K562 (cell line): ENCODE results near the gene MARCHF11. TPM values are rescaled to one million over a fixed set of nuclear protein-coding genes. Genes with fewer than 3 reads are reported as not detected.

Experiments used
- ATAC-seq: fragments of 200-7000 bp; cut with Tn5 transposase; 3 replicates; pipeline ENCODE4 v1.9.1; 2020; ENCODE audit warnings: moderate library complexity
- BruUV-seq: library from RNA; stranded (reverse); fragments of 400-500 nt; replicated peaks from 2 replicates; lab custom pipeline; 2021; lab: Mats Ljungman, UMichigan
- CTCF ChIA-PET: fragments of 300-600 bp; formaldehyde crosslinking; extraction: SDS; loops from one replicate; lab custom pipeline; 2021; ENCODE audit warnings: low intra/inter-chr PET ratio; lab: Yijun Ruan, JAX
- POLR2A ChIA-PET: fragments of 300-600, 350-650 bp; sonication (Branson Sonifier 250); formaldehyde crosslinking; extraction: SDS; loops from one replicate; lab custom pipeline; 2021; ENCODE audit warnings: antibody characterized with exemption, inconsistent platforms; lab: Yijun Ruan, JAX
- DNase-seq, 4 experiments: peaks; one replicate each; pipeline versions ENCODE4 v3.0.0 to v3.0.0-alpha.2; 2011 to 2018; ENCODE audit warnings: low spot score in 3 of 4, mixed read lengths in 3 of 4; ENCODE audit errors: extremely low read depth in 1 of 4
- FAIRE-seq: peaks from 2 replicates; lab custom pipeline; 2011; peaks lifted over from hg19 to GRCh38; lab: Jason Lieb, UNC
- H2AFZ ChIP-seq: 2 replicates; pipeline ENCODE4 v1.6.0; 2011; ENCODE audit warnings: low read depth, low read length, control low read depth, inconsistent platforms
- H3K27ac ChIP-seq: fragments of 200-600 bp; 3 replicates; pipeline ENCODE4 v1.8.0; 2011; ENCODE audit warnings: low read depth, mild to moderate bottlenecking, control low read depth, inconsistent platforms, low read length, moderate library complexity, mixed read lengths; ENCODE audit errors: extremely low read depth
- H3K27me3 ChIP-seq, 2 experiments: fragments of 300-600 bp in 1 of 2; 2 replicates in 1 of 2; 3 replicates in 1 of 2; pipeline versions ENCODE4 v1.6.0 to v1.8.0; 2011; ENCODE audit warnings: inconsistent platforms in 2 of 2, low read length in 2 of 2, mild to moderate bottlenecking in 1 of 2, mixed read lengths in 1 of 2, moderate library complexity in 1 of 2; ENCODE audit not compliant: control insufficient read depth in 2 of 2, insufficient read depth in 2 of 2
- H3K36me3 ChIP-seq: fragments of 300-600 bp; 3 replicates; pipeline ENCODE4 v1.8.0; 2011; ENCODE audit warnings: mild to moderate bottlenecking, low read length, inconsistent platforms; ENCODE audit not compliant: control insufficient read depth, insufficient read depth
- H3K4me1 ChIP-seq, 2 experiments: fragments of 200-600 bp in 1 of 2; replicated peaks in 1 of 2; 2 replicates in 1 of 2; 3 replicates in 1 of 2; pipeline versions ENCODE4 v1.5.1 to v1.8.0; 2011; ENCODE audit warnings: inconsistent platforms in 2 of 2, low read length in 2 of 2, mild to moderate bottlenecking in 1 of 2, mixed read lengths in 1 of 2, moderate library complexity in 1 of 2; ENCODE audit not compliant: control insufficient read depth in 2 of 2, insufficient read depth in 2 of 2
- H3K4me2 ChIP-seq: 2 replicates; pipeline ENCODE4 v1.6.1; 2011; ENCODE audit warnings: low read length, control low read depth, inconsistent platforms, mixed read lengths; ENCODE audit not compliant: insufficient read depth
- H3K4me3 ChIP-seq: fragments of 200-600 bp; sonication (generic), shearing (Covaris generic); 2 replicates; pipeline ENCODE4 v1.5.1; 2016; ENCODE audit warnings: control low read depth, inconsistent platforms
- H3K79me2 ChIP-seq: fragments of 200-600 bp; 3 replicates; pipeline ENCODE4 v1.8.0; 2011; ENCODE audit warnings: low read length, inconsistent platforms; ENCODE audit not compliant: control insufficient read depth, insufficient read depth
- H3K9ac ChIP-seq, 2 experiments: 2 replicates each; pipeline versions ENCODE4 v1.6.0 to v1.6.1; 2011; ENCODE audit warnings: low read depth in 2 of 2, low read length in 2 of 2, control low read depth in 1 of 2, inconsistent platforms in 1 of 2, mild to moderate bottlenecking in 1 of 2, mixed read lengths in 1 of 2; ENCODE audit not compliant: insufficient read depth in 1 of 2
- H3K9me1 ChIP-seq: one replicate; pipeline ENCODE4 v1.6.0; 2011; ENCODE audit warnings: inconsistent platforms, mild to moderate bottlenecking, low read length, moderate library complexity; ENCODE audit not compliant: control insufficient read depth, insufficient read depth
- H3K9me3 ChIP-seq: replicated peaks from 2 replicates; pipeline ENCODE4 v1.5.1; 2011; ENCODE audit warnings: low read depth, low read length, inconsistent platforms; ENCODE audit not compliant: control insufficient read depth, insufficient read depth
- H4K20me1 ChIP-seq: replicated peaks from 2 replicates; pipeline ENCODE4 v1.6.1; 2011; ENCODE audit warnings: low read length, inconsistent platforms, mixed read lengths; ENCODE audit not compliant: control insufficient read depth, insufficient read depth
- CHD2 ChIP-seq: IDR thresholded peaks from 2 replicates; pipeline ENCODE4 v1.6.1; 2011; ENCODE audit warnings: low read depth, low read length
- FOXJ3 ChIP-seq: sonication (generic); formaldehyde crosslinking; IDR thresholded peaks from 2 replicates; pipeline ENCODE4 v1.4.0; 2020; ENCODE audit warnings: mild to moderate bottlenecking, missing genetic modification reagents
- GABPB2 ChIP-seq: fragments of 250-450 bp; sonication (Bioruptor Pico); conservative IDR thresholded peaks from 2 replicates; pipeline ENCODE4 v1.5.1; 2021; ENCODE audit warnings: mild to moderate bottlenecking
- GTF2F1 ChIP-seq: IDR thresholded peaks from 2 replicates; pipeline ENCODE4 v1.6.1; 2011; ENCODE audit warnings: low read depth, low read length, improper control_type of control experiment
- MEF2A ChIP-seq: IDR thresholded peaks from 2 replicates; pipeline ENCODE4 v1.6.1; 2011; ENCODE audit warnings: low read depth, mild to moderate bottlenecking, low read length, moderate library complexity; ENCODE audit not compliant: control insufficient read depth
- NRF1 ChIP-seq, 2 experiments: fragments of 450-650 bp; IDR thresholded peaks in 1 of 2; conservative IDR thresholded peaks in 1 of 2; 2 replicates each; pipeline ENCODE4 v1.6.1; 2014; ENCODE audit warnings: mild to moderate bottlenecking in 2 of 2
- RBM22 ChIP-seq: fragments of 200-400 bp; formaldehyde crosslinking; IDR thresholded peaks from 2 replicates; pipeline ENCODE4 v1.6.1; 2018; ENCODE audit warnings: low read length, low read depth; ENCODE audit not compliant: poor library complexity, severe bottlenecking
- SRSF7 ChIP-seq: fragments of 200-400 bp; formaldehyde crosslinking; optimal IDR thresholded peaks from 2 replicates; pipeline ENCODE3; 2017; ENCODE audit warnings: mild to moderate bottlenecking, low read depth, low read length
- ZNF24 ChIP-seq: fragments of 450-650 bp; IDR thresholded peaks from 2 replicates; pipeline ENCODE4 v1.6.1; 2016
- ZNF253 ChIP-seq: fragments of 250-450 bp; sonication (Bioruptor Pico); conservative IDR thresholded peaks from 2 replicates; pipeline ENCODE4 v1.6.1; 2021; ENCODE audit warnings: mild to moderate bottlenecking
- ZNF695 ChIP-seq: fragments of 450-650 bp; formaldehyde crosslinking; IDR thresholded peaks from 2 replicates; pipeline ENCODE4 v1.4.0; 2020; ENCODE audit warnings: mild to moderate bottlenecking, moderate library complexity
- WGBS: fragments of 100-300 bp; shearing (Covaris generic); methylation state at CpG from one replicate; pipeline ENCODE4 v1.1.6; 2016; ENCODE audit warnings: low coverage, mixed read lengths; ENCODE audit not compliant: insufficient coverage; ENCODE audit errors: missing lambda C conversion rate; 5-methylcytosine and 5-hydroxymethylcytosine counted together
- in situ Hi-C: fragments of 300-500 bp; cut with MboI; formaldehyde crosslinking; loops from 4 replicates; pipeline ENCODE4 v1.15.0; 2018; ENCODE audit warnings: inconsistent platforms, mixed read lengths
- intact Hi-C: fragments of 100-400 bp; cut with micrococcal nuclease; formaldehyde crosslinking; loops from 2 replicates; pipeline ENCODE4 v1.14.2; 2022
- polyA plus RNA-seq, 8 experiments: library from polyadenylated mRNA; depleted of rRNA in 4 of 8; stranded (reverse) in 5 of 8; unstranded in 3 of 8; fragments of >200 nt; fragmentation: Nextera tagmentation in 2 of 8; fragmentation: Illumina TruSeq in 1 of 8; extraction: Ambion mirVana in 2 of 8; extraction: Trizol in 1 of 8; gene quantifications; 2 replicates each; pipeline versions ENCODE4 v1.2.1 to v1.2.3, GENCODE V29; 2011 to 2014; ENCODE audit warnings: inconsistent platforms in 1 of 8, missing spikeins in 1 of 8
- total RNA-seq, 7 experiments: library from RNA; depleted of rRNA in 6 of 7; stranded (reverse); fragments of >200 nt in 6 of 7; fragmentation: Illumina TruSeq in 2 of 7; extraction: Trizol in 2 of 7; gene quantifications; 2 replicates each; pipeline versions ENCODE4 v1.2.1 to v1.2.3, GENCODE V29; 2011 to 2021; ENCODE audit warnings: low replicate concordance in 1 of 7
- TF ChIP-seq, protein P1 (sequence below): sonication (generic); formaldehyde crosslinking; IDR thresholded peaks from 2 replicates; pipeline ENCODE4 v1.8.0; 2022; ENCODE audit warnings: mild to moderate bottlenecking, missing genetic modification reagents
- TF ChIP-seq, protein P2 (sequence below): sonication (generic); formaldehyde crosslinking; IDR thresholded peaks from 2 replicates; pipeline ENCODE4 v1.8.0; 2022; ENCODE audit warnings: missing genetic modification reagents, mild to moderate bottlenecking, borderline replicate concordance
- TF ChIP-seq, protein P3 (sequence below): IDR thresholded peaks from 2 replicates; pipeline ENCODE4 v1.6.1; 2011; ENCODE audit not compliant: insufficient read length; ENCODE audit errors: extremely low read depth
- TF ChIP-seq, protein P4 (sequence below): fragments of 150-350 bp; IDR thresholded peaks from 2 replicates; pipeline ENCODE4 v1.6.1; 2014; ENCODE audit warnings: low read depth, mild to moderate bottlenecking, low read length, borderline replicate concordance

MARCHF11 gene
- total and polyA plus RNA-seq, 9 of the 15 experiments (the other 6 are each of a cell fraction or from before 2014, with no cell fraction given): not detected

DNA sequence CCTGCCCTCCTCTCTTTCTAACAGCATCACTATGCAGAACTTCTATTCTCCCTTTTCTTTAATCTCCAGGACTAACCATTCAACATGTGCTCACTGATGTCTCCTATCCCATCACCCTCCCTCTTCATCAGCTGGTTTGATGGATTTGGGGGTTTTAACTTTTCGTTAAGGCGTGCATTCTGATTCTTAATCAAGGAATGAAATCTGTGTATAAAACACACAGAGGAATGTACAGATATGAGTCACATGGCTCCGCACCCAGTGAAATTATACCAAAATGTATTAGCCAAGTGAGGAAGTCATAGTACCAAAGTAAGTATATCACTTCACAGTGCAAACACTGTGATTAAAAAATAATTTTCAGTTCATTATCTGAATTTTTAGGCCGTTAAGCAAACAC is 35.2 kb downstream of the MARCHF11 start:
- CTCF ChIA-PET: no interaction called here
- no peak for DNase-seq
- BruUV-seq: no TSS peak
- Histone ChIP-seq H3K9ac (no peak overlapping the region), H3K27ac (no peak overlapping the region), H2AFZ (no peak overlapping the region), H3K79me2 (no peaks in the 10 kb centered on the region), H3K36me3 (no peaks in the 10 kb centered on the region), H3K4me3 (no peak overlapping the region), H4K20me1 (no peaks in the 10 kb centered on the region), H3K4me2 (no peak overlapping the region), H3K4me1 (no peaks in the 10 kb centered on the region), H3K27me3 (no peaks in the 10 kb centered on the region), H3K9me1 (no peaks in the 10 kb centered on the region), H3K9me3 (no peaks in the 10 kb centered on the region)
- in situ Hi-C loops (no loop called here), intact Hi-C loops (no loop called here)
- 1% methylated on average over 4 of the region's 4 CpGs for WGBS
- ATAC-seq: no peak
- FAIRE-seq: no peak
- POLR2A ChIA-PET: no interaction called here
- TF ChIP-seq ZNF253 (CRISPR knock-in tag): no peak
- TF ChIP-seq SRSF7: no peak
- no peak for TF ChIP-seq NRF1 (conservative IDR thresholded peaks at IDR 0.05 in 1 of 2, IDR thresholded peaks at IDR 0.05 in 1 of 2)
- no peak for TF ChIP-seq MEF2A
- TF ChIP-seq ZNF24: no peak
- TF ChIP-seq, protein P1, sequence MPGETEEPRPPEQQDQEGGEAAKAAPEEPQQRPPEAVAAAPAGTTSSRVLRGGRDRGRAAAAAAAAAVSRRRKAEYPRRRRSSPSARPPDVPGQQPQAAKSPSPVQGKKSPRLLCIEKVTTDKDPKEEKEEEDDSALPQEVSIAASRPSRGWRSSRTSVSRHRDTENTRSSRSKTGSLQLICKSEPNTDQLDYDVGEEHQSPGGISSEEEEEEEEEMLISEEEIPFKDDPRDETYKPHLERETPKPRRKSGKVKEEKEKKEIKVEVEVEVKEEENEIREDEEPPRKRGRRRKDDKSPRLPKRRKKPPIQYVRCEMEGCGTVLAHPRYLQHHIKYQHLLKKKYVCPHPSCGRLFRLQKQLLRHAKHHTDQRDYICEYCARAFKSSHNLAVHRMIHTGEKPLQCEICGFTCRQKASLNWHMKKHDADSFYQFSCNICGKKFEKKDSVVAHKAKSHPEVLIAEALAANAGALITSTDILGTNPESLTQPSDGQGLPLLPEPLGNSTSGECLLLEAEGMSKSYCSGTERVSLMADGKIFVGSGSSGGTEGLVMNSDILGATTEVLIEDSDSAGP (CRISPR knock-in tag): no peak
- TF ChIP-seq CHD2: no peak
- no peak for TF ChIP-seq ZNF695
- TF ChIP-seq GTF2F1: no peak
- no peak for TF ChIP-seq FOXJ3 (CRISPR knock-in tag)
- no peak for TF ChIP-seq GABPB2 (CRISPR knock-in tag)
- TF ChIP-seq, protein P2, sequence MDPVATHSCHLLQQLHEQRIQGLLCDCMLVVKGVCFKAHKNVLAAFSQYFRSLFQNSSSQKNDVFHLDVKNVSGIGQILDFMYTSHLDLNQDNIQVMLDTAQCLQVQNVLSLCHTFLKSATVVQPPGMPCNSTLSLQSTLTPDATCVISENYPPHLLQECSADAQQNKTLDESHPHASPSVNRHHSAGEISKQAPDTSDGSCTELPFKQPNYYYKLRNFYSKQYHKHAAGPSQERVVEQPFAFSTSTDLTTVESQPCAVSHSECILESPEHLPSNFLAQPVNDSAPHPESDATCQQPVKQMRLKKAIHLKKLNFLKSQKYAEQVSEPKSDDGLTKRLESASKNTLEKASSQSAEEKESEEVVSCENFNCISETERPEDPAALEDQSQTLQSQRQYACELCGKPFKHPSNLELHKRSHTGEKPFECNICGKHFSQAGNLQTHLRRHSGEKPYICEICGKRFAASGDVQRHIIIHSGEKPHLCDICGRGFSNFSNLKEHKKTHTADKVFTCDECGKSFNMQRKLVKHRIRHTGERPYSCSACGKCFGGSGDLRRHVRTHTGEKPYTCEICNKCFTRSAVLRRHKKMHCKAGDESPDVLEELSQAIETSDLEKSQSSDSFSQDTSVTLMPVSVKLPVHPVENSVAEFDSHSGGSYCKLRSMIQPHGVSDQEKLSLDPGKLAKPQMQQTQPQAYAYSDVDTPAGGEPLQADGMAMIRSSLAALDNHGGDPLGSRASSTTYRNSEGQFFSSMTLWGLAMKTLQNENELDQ (CRISPR knock-in tag): no peak
- TF ChIP-seq, protein P3, sequence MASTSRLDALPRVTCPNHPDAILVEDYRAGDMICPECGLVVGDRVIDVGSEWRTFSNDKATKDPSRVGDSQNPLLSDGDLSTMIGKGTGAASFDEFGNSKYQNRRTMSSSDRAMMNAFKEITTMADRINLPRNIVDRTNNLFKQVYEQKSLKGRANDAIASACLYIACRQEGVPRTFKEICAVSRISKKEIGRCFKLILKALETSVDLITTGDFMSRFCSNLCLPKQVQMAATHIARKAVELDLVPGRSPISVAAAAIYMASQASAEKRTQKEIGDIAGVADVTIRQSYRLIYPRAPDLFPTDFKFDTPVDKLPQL: no peak
- TF ChIP-seq RBM22: no peak
- TF ChIP-seq, protein P4, sequence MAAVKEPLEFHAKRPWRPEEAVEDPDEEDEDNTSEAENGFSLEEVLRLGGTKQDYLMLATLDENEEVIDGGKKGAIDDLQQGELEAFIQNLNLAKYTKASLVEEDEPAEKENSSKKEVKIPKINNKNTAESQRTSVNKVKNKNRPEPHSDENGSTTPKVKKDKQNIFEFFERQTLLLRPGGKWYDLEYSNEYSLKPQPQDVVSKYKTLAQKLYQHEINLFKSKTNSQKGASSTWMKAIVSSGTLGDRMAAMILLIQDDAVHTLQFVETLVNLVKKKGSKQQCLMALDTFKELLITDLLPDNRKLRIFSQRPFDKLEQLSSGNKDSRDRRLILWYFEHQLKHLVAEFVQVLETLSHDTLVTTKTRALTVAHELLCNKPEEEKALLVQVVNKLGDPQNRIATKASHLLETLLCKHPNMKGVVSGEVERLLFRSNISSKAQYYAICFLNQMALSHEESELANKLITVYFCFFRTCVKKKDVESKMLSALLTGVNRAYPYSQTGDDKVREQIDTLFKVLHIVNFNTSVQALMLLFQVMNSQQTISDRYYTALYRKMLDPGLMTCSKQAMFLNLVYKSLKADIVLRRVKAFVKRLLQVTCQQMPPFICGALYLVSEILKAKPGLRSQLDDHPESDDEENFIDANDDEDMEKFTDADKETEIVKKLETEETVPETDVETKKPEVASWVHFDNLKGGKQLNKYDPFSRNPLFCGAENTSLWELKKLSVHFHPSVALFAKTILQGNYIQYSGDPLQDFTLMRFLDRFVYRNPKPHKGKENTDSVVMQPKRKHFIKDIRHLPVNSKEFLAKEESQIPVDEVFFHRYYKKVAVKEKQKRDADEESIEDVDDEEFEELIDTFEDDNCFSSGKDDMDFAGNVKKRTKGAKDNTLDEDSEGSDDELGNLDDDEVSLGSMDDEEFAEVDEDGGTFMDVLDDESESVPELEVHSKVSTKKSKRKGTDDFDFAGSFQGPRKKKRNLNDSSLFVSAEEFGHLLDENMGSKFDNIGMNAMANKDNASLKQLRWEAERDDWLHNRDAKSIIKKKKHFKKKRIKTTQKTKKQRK: no peak
